HL-60 (cell line): ENCODE measurements around the gene ODF2.

Source experiments
- CTCF ChIP-seq: IDR thresholded peaks from one replicate; pipeline ENCODE4 v1.5.1; 2011; ENCODE audit warnings: low read length, control low read depth, inconsistent platforms; ENCODE audit not compliant: insufficient read depth
- POLR2AphosphoS5 ChIP-seq: IDR thresholded peaks from 2 replicates; pipeline ENCODE4 v1.6.1; 2012; ENCODE audit warnings: low read depth
- REST ChIP-seq: IDR thresholded peaks from 2 replicates; pipeline ENCODE4 v1.6.1; 2012; ENCODE audit warnings: low read depth; ENCODE audit not compliant: insufficient replicate concordance
- SPI1 ChIP-seq: IDR thresholded peaks from 2 replicates; pipeline ENCODE4 v1.6.1; 2012; ENCODE audit warnings: low read depth, mild to moderate bottlenecking, borderline replicate concordance

- no peak for TF ChIP-seq CTCF
- TF ChIP-seq SPI1 = no peak
- TF ChIP-seq POLR2AphosphoS5 = no peak
- no peak for TF ChIP-seq REST
Observed at GRCh38 chr9:128435611-128436010, 20.2 kb upstream of the ODF2 start.
